Smooth muscle cell (in vitro differentiated cells): ENCODE results near the gene SELENOM. TPM values are rescaled to one million over a fixed set of nuclear protein-coding genes. Genes with fewer than 3 reads are reported as not detected.

ENCODE experiments used
- DNase-seq: peaks from one replicate; lab custom pipeline; 2025; ENCODE audit not compliant: unreplicated experiment; lab: John Stamatoyannopoulos, UW
- H2AFZ ChIP-seq: fragments of 200-600 bp; sonication (generic); 2 replicates; pipeline ENCODE4 v1.6.0; 2016; ENCODE audit warnings: antibody characterized with exemption, low read depth, mild to moderate bottlenecking
- H3F3A ChIP-seq: fragments of 200-600 bp; sonication (generic); 2 replicates; pipeline ENCODE4 v1.6.0; 2017; ENCODE audit warnings: antibody characterized with exemption, low read depth
- H3K27ac ChIP-seq: fragments of 200-600 bp; sonication (generic); 2 replicates; pipeline ENCODE4 v1.5.1; 2016; ENCODE audit warnings: low read depth, mild to moderate bottlenecking
- H3K27me3 ChIP-seq: fragments of 200-600 bp; sonication (generic); 2 replicates; pipeline ENCODE4 v1.6.1; 2016; ENCODE audit warnings: low read depth, mild to moderate bottlenecking
- H3K36me3 ChIP-seq: fragments of 200-600 bp; sonication (generic); 2 replicates; pipeline ENCODE4 v1.5.1; 2016; ENCODE audit warnings: low read depth
- H3K4me1 ChIP-seq: fragments of 200-600 bp; sonication (generic); 2 replicates; pipeline ENCODE4 v1.5.1; 2016; ENCODE audit warnings: low read depth
- H3K4me2 ChIP-seq: fragments of 200-600 bp; sonication (generic); 2 replicates; pipeline ENCODE4 v1.6.0; 2016; ENCODE audit warnings: mild to moderate bottlenecking
- H3K4me3 ChIP-seq: fragments of 200-600 bp; sonication (generic); 2 replicates; pipeline ENCODE4 v1.5.1; 2016; ENCODE audit warnings: mild to moderate bottlenecking
- H3K79me2 ChIP-seq: fragments of 200-600 bp; sonication (generic); 2 replicates; pipeline ENCODE4 v1.6.0; 2016; ENCODE audit warnings: low read depth, mild to moderate bottlenecking
- H3K9ac ChIP-seq: fragments of 200-600 bp; sonication (generic); 2 replicates; pipeline ENCODE4 v1.6.0; 2016; ENCODE audit warnings: low read depth
- H3K9me3 ChIP-seq: fragments of 200-600 bp; sonication (generic); replicated peaks from 2 replicates; pipeline ENCODE4 v1.5.1; 2016; ENCODE audit warnings: low read depth
- H4K20me1 ChIP-seq: fragments of 200-600 bp; sonication (generic); 2 replicates; pipeline ENCODE4 v1.6.0; 2016; ENCODE audit warnings: low read depth
- WGBS: methylation state at CpG from one replicate; pipeline ENCODE4 v1.1.7; 2016; ENCODE audit warnings: low lambda C conversion rate; 5-methylcytosine and 5-hydroxymethylcytosine counted together
- polyA plus RNA-seq: library from polyadenylated mRNA; unstranded; fragments of >200 nt; fragmentation: Nextera tagmentation; extraction: Ambion mirVana; gene quantifications from 2 replicates; pipeline ENCODE4 v1.2.1, GENCODE V29; 2016
- total RNA-seq: library from RNA; depleted of rRNA; stranded (reverse); fragments of >200 nt; gene quantifications from 2 replicates; pipeline ENCODE4 v1.2.3, GENCODE V29; 2014
- TF ChIP-seq, protein P1 (sequence below): fragments of 200-600 bp; sonication (generic); IDR thresholded peaks from 2 replicates; pipeline ENCODE4 v1.5.1; 2017; ENCODE audit warnings: borderline replicate concordance, mild to moderate bottlenecking, antibody characterized with exemption; ENCODE audit not compliant: insufficient read depth, poor library complexity, severe bottlenecking

The SELENOM gene
- total and polyA plus RNA-seq, 2 experiments from 2014 or later = 450 to 600 TPM

DNA sequence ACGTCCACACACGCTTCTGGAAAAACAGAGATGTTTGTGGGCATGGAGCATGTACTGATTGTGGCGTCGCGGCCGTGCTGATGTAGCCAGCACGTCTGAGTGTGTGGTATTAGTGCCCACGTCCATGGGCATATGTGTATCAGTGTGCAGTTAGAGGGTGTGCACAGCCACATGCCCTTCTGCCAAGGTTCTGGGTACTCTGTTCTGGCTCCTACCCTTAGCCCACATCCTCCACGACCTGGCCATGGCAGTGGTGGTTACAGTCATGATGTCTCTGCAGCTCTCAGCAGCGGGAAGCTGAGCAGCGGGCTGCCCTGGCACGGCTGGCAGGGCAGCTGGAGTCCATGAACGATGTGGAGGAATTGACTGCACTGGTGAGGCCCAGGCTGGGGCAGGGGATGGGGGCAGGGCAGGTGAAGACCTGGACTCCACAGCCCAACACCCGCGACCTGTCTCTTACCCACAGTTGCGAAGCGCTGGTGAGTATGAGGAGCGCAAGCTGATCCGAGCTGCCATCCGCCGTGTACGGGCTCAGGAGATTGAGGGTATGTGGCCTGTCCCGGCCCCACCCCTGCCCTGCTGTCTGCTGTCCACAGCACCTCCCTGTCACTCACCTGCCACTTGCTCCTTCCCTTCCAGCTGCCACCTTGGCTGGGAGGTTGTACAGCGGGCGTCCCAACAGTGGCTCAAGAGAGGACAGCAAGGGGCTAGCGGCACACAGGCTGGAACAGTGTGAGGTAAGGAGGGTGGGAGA is 19.0 kb downstream of the SELENOM start:
- peaks cover 5% of the 10 kb centered on the region for H3F3A ChIP-seq
- H3K27ac ChIP-seq = no peak overlapping the region
- peaks cover 11% of the 10 kb centered on the region for H3K4me1 ChIP-seq
- H4K20me1 ChIP-seq = peaks cover 80% of the 10 kb centered on the region
- H3K9ac ChIP-seq = no peak overlapping the region
- no peak overlapping the region for H2AFZ ChIP-seq
- H3K4me2 ChIP-seq = no peak overlapping the region
- H3K36me3 ChIP-seq = peaks cover 5% of the 10 kb centered on the region
- H3K4me3 ChIP-seq = no peak overlapping the region
- TF ChIP-seq, protein P1, sequence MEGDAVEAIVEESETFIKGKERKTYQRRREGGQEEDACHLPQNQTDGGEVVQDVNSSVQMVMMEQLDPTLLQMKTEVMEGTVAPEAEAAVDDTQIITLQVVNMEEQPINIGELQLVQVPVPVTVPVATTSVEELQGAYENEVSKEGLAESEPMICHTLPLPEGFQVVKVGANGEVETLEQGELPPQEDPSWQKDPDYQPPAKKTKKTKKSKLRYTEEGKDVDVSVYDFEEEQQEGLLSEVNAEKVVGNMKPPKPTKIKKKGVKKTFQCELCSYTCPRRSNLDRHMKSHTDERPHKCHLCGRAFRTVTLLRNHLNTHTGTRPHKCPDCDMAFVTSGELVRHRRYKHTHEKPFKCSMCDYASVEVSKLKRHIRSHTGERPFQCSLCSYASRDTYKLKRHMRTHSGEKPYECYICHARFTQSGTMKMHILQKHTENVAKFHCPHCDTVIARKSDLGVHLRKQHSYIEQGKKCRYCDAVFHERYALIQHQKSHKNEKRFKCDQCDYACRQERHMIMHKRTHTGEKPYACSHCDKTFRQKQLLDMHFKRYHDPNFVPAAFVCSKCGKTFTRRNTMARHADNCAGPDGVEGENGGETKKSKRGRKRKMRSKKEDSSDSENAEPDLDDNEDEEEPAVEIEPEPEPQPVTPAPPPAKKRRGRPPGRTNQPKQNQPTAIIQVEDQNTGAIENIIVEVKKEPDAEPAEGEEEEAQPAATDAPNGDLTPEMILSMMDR = no peak
- no peaks in the 10 kb centered on the region for H3K27me3 ChIP-seq
- H3K79me2 ChIP-seq = peaks cover 14% of the 10 kb centered on the region
- DNase-seq = no peak
- H3K9me3 ChIP-seq = no peaks in the 10 kb centered on the region
- WGBS = 97% methylated on average over 26 of the region's 26 CpGs

DNA sequence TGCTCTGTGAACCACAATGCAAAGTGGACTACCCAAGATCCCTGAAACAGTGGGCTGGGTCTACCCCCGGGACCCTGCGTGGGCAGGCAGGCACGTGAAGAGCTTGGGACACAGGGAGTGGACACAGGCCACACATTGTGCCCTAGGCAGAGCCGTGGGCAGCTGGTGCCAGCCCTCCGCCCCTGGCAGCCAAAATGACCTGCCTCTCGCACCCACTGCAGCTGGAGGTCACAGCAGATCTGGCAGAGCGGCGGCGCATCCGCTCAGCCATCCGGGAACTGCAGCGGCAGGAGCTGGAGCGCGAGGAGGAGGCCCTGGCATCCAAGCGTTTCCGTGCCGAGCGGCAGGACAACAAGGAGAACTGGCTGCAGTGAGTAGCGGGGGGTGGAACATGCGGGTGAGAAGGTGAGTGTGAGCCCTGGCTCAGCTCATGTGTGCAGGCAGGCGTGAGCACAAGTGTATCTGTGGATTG is 19.6 kb downstream of the SELENOM start:
- DNase-seq = no peak
- Histone ChIP-seq H3K27ac (no peak overlapping the region), H4K20me1 (peaks cover 83% of the 10 kb centered on the region), H3K9ac (no peak overlapping the region), H3K27me3 (no peaks in the 10 kb centered on the region), H3K9me3 (no peaks in the 10 kb centered on the region), H3F3A (peaks cover 12% of the 10 kb centered on the region), H2AFZ (no peak overlapping the region), H3K4me2 (no peak overlapping the region), H3K79me2 (peaks cover 20% of the 10 kb centered on the region), H3K4me3 (no peak overlapping the region), H3K4me1 (peaks cover 16% of the 10 kb centered on the region), H3K36me3 (peaks cover 4% of the 10 kb centered on the region)
- 98% methylated on average over 21 of the region's 21 CpGs for WGBS
- TF ChIP-seq, protein P1 = no peak

DNA sequence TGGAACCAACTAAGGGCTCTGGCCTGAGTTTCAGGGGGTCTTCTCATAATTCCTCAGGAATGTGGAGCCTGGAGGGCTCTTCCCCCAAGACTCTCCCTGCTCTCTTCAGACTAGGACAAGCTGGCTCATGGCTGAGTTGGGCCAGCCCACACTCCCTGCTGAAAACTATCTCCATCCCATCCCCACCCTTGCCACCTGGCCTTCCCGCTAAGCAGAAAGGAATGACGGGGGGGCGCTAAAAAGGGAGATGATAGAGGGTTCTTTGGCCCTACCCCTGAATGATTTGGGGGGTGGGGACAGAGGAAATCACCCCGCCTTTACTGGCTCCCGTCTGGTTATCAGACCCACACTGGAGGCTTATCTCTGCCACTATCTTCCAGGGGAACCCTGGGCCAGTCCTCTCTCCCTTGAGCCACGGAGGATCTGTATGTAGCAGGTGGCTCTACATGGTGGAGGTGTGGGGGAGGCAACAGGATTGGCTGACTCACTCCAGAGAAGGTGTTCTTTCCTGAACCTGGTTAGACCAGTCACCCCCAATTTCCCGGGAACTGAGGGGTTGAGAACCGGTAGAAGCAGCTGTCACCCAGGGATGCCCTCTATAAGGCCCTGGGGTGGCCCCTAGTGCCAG is 20.6 kb downstream of the SELENOM start:
- H3K9me3 ChIP-seq = no peaks in the 10 kb centered on the region
- peaks cover 80% of the 10 kb centered on the region for H4K20me1 ChIP-seq
- H3K4me2 ChIP-seq = no peak overlapping the region
- no peak overlapping the region for H3K27ac ChIP-seq
- no peaks in the 10 kb centered on the region for H3K27me3 ChIP-seq
- peaks cover 30% of the 10 kb centered on the region for H3K79me2 ChIP-seq
- peaks cover 17% of the 10 kb centered on the region for H3F3A ChIP-seq
- 74% methylated on average over 8 of the region's 8 CpGs for WGBS
- TF ChIP-seq, protein P1 = no peak
- no peak overlapping the region for H3K4me3 ChIP-seq
- no peak overlapping the region for H2AFZ ChIP-seq
- H3K9ac ChIP-seq = no peak overlapping the region
- H3K4me1 ChIP-seq = peaks cover 26% of the 10 kb centered on the region
- H3K36me3 ChIP-seq = no peaks in the 10 kb centered on the region
- DNase-seq = no peak
